H7 (cell line): ENCODE results near the gene KCNQ4. TPM values are rescaled to one million over a fixed set of nuclear protein-coding genes. Genes with fewer than 3 reads are reported as not detected.
A peak's percentile ranks its signal among the peaks of the same experiment; 100 is the strongest.

Experiments
- DNase-seq: peaks from one replicate; pipeline ENCODE4 v3.0.0; 2012
- H3K27me3 ChIP-seq: 2 replicates; pipeline ENCODE4 v1.6.0; 2011; ENCODE audit warnings: mild to moderate bottlenecking, low read length; ENCODE audit not compliant: control insufficient read depth, insufficient read depth
- H3K36me3 ChIP-seq: replicated peaks from 2 replicates; pipeline ENCODE4 v1.5.1; 2011; ENCODE audit warnings: low read length; ENCODE audit not compliant: control insufficient read depth, insufficient read depth
- H3K4me3 ChIP-seq: 2 replicates; pipeline ENCODE4 v1.5.1; 2011; ENCODE audit warnings: low read depth, mild to moderate bottlenecking, control low read depth, low read length, moderate library complexity; ENCODE audit not compliant: insufficient read depth
- total RNA-seq: library from RNA; depleted of rRNA; stranded (reverse); fragments of >200 nt; shearing (Covaris generic); gene quantifications from 2 replicates; pipeline ENCODE4 v1.2.3, GENCODE V29; 2014

Gene KCNQ4
- total RNA-seq, 1 experiment from 2014 or later, result 2.7 TPM

DNA sequence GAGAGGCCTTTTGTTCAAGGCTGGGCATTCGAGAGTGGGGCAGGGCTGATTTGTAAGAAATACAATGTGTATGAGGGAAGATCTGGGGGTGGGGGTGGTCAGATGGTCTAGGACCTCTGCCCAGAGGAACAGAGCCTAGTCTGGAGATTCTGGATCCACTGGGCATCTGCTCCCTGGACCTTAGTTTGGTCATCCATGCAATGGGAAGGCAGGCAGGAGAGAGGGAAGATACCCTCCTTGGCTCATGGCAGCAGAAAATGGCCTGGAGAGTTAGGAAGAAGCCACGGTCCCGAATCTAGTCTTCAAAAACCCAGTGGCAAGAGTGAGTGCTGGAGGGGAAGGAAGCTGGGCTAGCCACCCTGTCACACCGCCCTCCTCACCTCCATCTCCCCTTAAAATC is 39.8 kb downstream of the KCNQ4 start:
- Histone ChIP-seq H3K36me3 (no peaks in the 10 kb centered on the region), H3K27me3 (peaks cover 5% of the 10 kb centered on the region), H3K4me3 (no peak overlapping the region)
- DNase-seq, result no peak

DNA sequence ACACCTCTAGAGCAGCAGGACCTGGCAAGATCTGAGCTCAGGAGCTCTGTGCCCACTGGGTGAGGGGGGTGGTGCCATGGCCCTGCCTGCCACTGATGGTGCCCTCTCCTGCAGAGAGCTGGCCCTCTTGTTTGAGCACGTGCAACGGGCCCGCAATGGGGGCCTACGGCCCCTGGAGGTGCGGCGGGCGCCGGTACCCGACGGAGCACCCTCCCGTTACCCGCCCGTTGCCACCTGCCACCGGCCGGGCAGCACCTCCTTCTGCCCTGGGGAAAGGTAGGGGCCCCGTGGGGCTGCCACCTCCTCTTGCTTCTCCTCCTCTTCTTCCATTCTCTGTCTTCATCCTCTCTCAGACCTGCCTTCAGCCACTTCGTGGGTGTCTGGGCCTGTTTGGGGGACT is 40.4 kb downstream of the KCNQ4 start:
- DNase-seq, result no peak
- Histone ChIP-seq H3K4me3 (no peak overlapping the region), H3K36me3 (no peaks in the 10 kb centered on the region), H3K27me3 (peaks cover 3% of the 10 kb centered on the region)

DNA sequence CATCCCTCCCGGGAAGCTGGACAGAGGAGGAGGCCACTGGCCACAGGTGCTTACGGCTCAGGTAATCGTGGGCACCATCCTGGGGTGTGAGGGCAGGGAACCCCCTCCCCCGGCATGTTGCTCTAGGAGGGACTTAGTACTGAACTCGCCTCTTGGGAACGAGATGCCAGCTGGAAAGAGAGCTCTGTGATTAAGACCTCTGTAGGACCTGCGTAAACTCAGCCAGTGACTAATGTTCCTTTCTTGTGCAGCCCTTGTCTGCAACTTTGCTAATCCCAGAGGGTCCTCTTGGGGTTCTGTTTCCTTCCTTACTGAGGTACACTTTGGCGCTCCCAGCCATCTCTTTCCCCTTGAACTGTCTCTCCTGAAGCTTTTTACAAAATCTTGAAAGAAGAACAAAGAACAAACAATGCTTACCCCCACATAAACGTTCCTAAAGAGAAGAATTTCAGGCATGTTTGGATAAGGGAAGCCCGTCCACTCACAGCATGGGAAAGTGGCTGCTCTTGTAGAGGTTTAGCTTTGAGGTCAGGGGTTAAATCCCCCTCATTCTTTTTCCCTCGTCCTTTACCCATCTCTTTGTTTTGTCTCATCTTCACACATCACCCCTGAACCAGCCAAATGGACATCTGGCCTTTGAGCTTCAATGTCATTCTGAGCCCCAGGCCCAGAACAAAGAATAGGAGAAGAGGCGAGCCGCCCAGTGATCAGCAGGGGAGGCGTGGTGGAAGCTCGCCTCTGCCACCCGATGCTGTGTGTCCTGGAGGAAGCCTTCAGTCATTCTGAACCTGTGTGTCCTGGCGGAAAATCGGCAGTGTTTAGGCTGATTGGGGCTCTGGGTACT is 41.2 kb downstream of the KCNQ4 start:
- Histone ChIP-seq H3K4me3 (no peak overlapping the region), H3K36me3 (no peaks in the 10 kb centered on the region), H3K27me3 (no peaks in the 10 kb centered on the region; the same call in 1 of the 2 replicates)
- DNase-seq, result no peak

DNA sequence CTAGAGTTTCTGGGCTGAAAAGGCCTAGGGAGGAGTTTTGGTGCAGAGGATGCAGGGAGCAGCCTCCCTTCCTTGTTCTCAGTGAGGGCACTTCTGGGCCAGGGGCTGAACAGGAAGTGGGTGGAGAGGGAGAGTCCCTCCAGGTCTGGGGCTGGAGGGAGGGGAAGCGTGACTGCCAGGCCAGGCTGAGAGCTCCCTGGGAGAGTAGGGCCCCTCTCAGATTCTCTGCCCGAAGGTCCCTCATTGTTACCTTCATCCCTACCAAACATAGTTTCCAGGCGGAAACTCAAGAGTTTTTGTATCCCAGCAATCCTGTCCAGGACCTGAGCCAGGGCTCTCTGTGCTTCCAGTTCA is 41.8 kb downstream of the KCNQ4 start:
- no peaks in the 10 kb centered on the region; the same call in 1 of the 2 replicates for H3K27me3 ChIP-seq
- no peaks in the 10 kb centered on the region for H3K36me3 ChIP-seq
- DNase-seq, result peak; percentile 73
- no peak overlapping the region for H3K4me3 ChIP-seq

DNA sequence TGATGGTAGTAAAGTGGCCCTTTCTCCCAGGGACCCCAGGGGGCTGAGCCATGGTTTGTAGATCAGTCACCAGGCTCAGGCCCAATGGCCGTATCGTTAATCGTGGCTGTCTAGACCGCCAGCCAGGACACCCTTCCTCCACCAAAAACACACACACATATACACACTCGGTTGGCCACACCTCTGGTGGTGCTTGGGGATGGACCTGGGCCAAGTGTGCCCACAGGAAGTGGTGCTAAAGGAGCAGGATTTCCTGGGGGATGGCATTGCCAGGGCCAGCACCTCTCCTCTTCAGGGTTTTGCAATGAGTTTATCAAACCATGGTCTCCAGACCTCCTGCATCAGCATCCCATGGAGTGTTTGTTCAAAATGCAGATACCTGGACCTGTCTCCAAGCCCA is 42.4 kb downstream of the KCNQ4 start:
- Histone ChIP-seq H3K27me3 (no peaks in the 10 kb centered on the region; the same call in 1 of the 2 replicates), H3K4me3 (no peak overlapping the region), H3K36me3 (no peaks in the 10 kb centered on the region)
- no peak for DNase-seq

DNA sequence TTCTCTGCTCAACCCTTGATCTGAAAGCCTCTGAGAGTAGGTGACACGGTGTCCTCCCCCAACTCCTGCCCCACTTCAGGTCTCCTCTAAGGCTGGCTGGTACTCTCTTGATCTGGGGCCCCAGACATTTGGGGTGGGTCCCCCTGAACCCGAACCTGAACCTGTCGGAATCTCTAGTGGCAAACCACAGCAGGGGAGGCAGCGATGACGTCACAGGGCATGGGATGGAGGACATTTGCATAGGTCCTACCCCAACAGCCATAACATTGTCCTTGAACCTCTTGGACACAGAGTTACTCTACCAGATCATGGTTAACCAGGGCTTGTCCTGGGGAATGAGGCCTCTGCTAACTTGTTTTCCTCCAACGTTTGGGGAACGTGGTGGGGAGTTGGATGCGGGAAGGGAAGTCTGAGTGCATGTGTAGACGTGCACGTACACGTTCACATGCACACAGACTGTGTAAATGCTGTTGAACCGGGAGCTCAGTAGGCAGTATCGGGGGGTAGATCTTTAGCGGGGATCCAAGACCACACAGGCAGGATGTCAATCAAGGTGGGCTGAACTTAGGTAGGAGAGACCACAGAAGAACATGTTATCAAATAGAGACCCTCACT is 46.2 kb downstream of the KCNQ4 start:
- DNase-seq, result no peak
- Histone ChIP-seq H3K4me3 (no peak overlapping the region), H3K27me3 (no peaks in the 10 kb centered on the region; the same call in 1 of the 2 replicates), H3K36me3 (no peaks in the 10 kb centered on the region)

DNA sequence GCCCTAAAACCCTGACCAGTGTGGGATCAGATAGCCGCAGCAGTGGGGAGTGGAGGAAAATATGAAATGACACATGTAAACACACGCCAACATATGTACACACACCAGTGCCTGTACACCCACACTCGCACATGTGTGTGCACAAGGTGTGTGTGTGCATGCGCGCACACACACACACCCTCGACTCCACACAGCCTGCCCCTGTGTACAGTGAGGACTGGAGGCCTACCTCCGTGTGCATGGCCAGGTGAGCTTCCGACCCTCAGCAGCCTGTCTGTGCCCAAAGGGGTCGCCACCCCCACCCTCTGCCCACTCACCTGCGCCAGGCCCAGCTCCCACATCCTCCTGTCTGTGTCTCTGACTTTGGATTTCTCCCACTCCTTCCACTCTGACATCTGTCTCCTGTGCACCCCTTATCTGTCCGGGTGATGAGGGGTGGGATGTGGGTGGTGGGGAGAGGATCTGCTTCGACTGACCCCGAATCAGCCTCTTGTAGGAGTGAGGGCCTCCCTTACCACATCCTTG is 46.9 kb downstream of the KCNQ4 start:
- Histone ChIP-seq H3K36me3 (no peaks in the 10 kb centered on the region), H3K27me3 (no peaks in the 10 kb centered on the region; the same call in 1 of the 2 replicates), H3K4me3 (no peak overlapping the region)
- no peak for DNase-seq

DNA sequence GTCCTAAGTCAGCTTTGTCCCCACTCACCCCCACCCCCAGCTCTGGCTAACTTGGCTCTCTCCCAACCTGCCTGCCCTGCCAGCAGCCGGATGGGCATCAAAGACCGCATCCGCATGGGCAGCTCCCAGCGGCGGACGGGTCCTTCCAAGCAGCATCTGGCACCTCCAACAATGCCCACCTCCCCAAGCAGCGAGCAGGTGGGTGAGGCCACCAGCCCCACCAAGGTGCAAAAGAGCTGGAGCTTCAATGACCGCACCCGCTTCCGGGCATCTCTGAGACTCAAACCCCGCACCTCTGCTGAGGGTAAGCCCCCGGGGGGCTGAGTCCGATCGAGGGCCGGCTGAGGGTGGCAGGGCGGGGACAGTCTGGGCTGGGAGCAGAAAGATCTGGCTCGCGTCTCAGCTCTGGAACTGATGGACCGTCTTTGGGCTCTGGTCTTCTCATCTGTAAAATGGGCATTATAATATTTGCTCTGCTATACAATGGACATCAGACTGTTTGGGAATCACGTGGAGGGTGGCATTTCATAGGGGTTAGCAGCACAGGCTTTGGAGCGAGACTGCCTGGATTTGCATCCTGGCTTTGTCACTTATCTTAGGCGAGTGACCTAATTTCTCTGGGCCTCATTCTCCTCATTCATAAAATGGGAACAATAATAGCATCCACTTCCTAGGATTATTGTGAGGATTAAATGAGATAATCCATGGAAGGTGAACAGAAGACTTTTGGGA is 47.6 kb downstream of the KCNQ4 start:
- Histone ChIP-seq H3K4me3 (no peak overlapping the region), H3K36me3 (no peaks in the 10 kb centered on the region; the same call in 1 of the 2 replicates)

DNA sequence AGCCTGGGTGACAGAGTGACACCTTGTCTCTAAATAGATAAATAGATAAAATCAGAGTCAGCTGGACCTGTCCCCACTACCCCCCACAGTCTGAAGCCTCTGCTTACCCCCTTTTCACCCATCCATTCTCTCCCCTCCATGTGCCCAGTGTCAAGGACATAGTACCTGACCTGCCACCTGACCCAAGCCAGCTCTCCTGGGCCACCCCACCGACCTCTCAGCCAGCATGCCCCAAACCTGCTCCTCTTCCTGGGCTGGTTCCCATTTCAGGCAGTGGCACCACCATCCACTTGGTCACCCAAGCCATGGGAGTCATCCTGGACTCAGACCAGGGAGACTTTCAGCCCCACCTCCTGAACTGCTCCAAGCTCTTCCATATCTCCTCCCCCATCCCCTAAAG is 50.4 kb downstream of the KCNQ4 start:
- Histone ChIP-seq H3K4me3 (no peak overlapping the region), H3K36me3 (no peaks in the 10 kb centered on the region; the same call in 1 of the 2 replicates), H3K27me3 (peaks cover 4% of the 10 kb centered on the region; the same call in 1 of the 2 replicates)
- no peak for DNase-seq

More for the DNA sequence above, 47.6 kb downstream of the KCNQ4 start:
- peaks cover 2% of the 10 kb centered on the region; the same call in 1 of the 2 replicates for H3K27me3 ChIP-seq
- DNase-seq, result no peak

DNA sequence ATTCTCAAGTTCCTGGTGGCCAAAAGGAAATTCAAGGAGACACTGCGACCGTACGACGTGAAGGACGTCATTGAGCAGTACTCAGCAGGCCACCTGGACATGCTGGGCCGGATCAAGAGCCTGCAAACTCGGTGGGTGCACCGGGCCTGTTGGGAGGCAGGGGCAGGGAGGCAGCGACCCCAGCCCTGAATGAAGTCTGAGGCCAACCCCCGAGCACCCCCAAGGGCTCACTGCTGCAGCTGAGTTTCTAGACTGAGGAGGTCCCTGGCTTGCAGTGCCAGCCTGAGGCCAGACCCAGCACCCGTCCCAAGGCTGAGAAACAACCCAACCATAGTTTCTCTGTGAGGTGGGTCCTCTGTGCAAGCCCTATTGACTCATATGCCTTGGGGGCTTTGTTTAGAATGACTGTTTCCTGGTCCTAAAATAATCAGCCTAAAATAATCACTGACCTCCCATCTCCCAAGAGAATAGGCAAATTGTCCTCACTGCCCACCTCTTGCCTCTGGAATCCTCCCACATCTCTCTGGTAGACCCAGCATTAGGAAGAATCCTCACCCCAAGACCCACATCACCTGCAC is 51.5 kb downstream of the KCNQ4 start:
- no peaks in the 10 kb centered on the region; the same call in 1 of the 2 replicates for H3K36me3 ChIP-seq
- H3K27me3 ChIP-seq, result peaks cover 4% of the 10 kb centered on the region; the same call in 1 of the 2 replicates
- DNase-seq, result no peak
- no peak overlapping the region for H3K4me3 ChIP-seq

DNA sequence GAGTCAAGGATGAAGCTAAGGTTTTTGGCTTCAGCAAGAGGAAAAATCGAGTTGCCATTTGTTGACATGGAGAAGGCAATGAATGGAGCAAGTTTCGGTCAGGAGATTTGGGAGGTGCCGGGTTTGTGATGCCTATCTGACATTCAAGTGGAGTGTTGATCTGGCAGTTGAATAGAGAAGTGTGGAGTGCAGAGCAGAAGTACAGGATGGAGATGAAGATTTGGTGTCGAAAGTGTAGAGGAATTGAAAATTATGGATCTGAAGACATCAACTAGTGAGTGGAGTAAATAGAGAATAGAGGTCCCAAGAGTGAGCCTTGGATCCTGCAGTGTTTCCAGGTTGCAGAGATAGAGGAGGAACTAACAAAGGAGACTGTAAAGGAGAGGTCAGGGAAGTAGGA is 52.7 kb downstream of the KCNQ4 start:
- no peaks in the 10 kb centered on the region; the same call in 1 of the 2 replicates for H3K36me3 ChIP-seq
- no peak overlapping the region for H3K4me3 ChIP-seq
- DNase-seq, result no peak
- H3K27me3 ChIP-seq, result peaks cover 4% of the 10 kb centered on the region; the same call in 1 of the 2 replicates

DNA sequence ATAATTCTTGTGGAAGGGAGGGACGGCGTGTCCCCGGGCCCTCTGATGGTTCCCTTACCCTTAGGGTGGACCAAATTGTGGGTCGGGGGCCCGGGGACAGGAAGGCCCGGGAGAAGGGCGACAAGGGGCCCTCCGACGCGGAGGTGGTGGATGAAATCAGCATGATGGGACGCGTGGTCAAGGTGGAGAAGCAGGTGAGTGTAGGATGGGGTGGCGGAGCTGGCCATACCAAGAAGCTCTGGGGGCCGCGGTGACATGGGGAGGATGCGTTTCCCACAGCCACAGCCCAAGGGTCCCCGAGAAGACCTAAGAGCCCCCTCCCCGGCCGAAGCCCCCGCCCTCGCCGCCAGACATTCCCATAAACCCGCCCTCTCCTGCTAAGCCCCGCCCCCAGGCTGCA is 54.0 kb downstream of the KCNQ4 start:
- H3K27me3 ChIP-seq, result peaks cover 4% of the 10 kb centered on the region; the same call in 1 of the 2 replicates
- DNase-seq, result no peak
- no peaks in the 10 kb centered on the region; the same call in 1 of the 2 replicates for H3K36me3 ChIP-seq
- H3K4me3 ChIP-seq, result peak overlapping the region; percentile 30; the same call in 1 of the 2 replicates

DNA sequence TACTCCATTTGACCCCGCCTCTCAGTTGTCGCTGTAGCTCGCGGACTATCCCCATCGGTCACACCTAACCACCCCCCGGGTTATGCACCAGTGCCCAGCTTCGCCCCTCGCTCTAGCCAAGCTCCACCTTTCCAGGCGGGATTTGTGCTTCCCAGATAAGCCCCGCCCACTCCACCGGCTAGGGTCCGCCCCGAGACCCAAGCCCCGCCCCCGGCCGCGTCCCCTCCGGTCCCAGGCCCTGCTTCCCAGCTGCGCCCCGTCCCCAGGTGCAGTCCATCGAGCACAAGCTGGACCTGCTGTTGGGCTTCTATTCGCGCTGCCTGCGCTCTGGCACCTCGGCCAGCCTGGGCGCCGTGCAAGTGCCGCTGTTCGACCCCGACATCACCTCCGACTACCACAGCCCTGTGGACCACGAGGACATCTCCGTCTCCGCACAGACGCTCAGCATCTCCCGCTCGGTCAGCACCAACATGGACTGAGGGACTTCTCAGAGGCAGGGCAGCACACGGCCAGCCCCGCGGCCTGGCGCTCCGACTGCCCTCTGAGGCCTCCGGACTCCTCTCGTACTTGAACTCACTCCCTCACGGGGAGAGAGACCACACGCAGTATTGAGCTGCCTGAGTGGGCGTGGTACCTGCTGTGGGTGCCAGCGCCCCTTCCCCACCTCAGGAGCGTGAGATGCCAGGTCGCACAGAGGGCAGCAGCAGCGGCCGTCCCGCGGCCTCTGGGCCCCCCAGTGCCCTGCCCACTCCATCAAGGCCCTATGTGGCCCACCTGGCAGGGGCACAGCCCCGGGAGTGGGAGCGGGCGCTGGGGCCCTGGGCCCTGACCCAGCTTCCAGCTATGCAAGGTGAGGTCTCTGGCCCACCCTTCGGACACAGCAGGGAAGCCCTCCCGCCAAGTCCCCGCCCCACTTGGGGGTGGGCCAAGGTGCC is 54.7 kb downstream of the KCNQ4 start:
- H3K36me3 ChIP-seq, result no peaks in the 10 kb centered on the region; the same call in 1 of the 2 replicates
- peaks cover 4% of the 10 kb centered on the region; the same call in 1 of the 2 replicates for H3K27me3 ChIP-seq
- H3K4me3 ChIP-seq, result peak overlapping the region; percentile 30; the same call in 1 of the 2 replicates
- peak; percentile 94 for DNase-seq
